Heart right ventricle (tissue), 16 donors: Measurements from ENCODE around the gene SPTA1. TPM values are rescaled to one million over a fixed set of nuclear protein-coding genes. Genes with fewer than 3 reads are reported as not detected.

Source experiments
- ATAC-seq, 8 donors: fragments of 200-7000 bp; cut with Tn5 transposase; one replicate each; pipeline ENCODE4 v1.9.1; 2020; ENCODE audit warnings: mild to moderate bottlenecking in 8 of 8, moderate library complexity in 8 of 8, moderate number of reproducible peaks in 1 of 8
- DNase-seq, 2 donors: peaks; one replicate each; pipeline ENCODE4 v3.0.0-alpha.2; 2020
- H3K27ac ChIP-seq, 10 donors: fragments of 200-600 bp; sonication (generic) in 2 of 10; one replicate each; pipeline versions ENCODE4 v1.5.0 to v1.8.0; 2020 to 2022; ENCODE audit warnings: mild to moderate bottlenecking in 3 of 10
- H3K27me3 ChIP-seq, 7 donors: fragments of 200-600 bp; one replicate each; pipeline ENCODE4 v1.8.0; 2021 to 2022; ENCODE audit warnings: mild to moderate bottlenecking in 2 of 7
- H3K36me3 ChIP-seq, 9 donors: fragments of 200-600 bp; sonication (generic) in 1 of 9; one replicate each; pipeline versions ENCODE4 v1.5.0 to v1.8.0; 2020 to 2022; ENCODE audit warnings: mild to moderate bottlenecking in 2 of 9
- H3K4me1 ChIP-seq, 9 donors: fragments of 200-600 bp; sonication (generic) in 1 of 9; one replicate each; pipeline versions ENCODE4 v1.5.0 to v1.8.0; 2020 to 2022; ENCODE audit warnings: mild to moderate bottlenecking in 4 of 9
- H3K4me3 ChIP-seq, 10 donors: fragments of 200-600 bp; sonication (generic) in 2 of 10; one replicate each; pipeline versions ENCODE4 v1.5.0 to v1.8.0; 2020 to 2022; ENCODE audit warnings: mild to moderate bottlenecking in 7 of 10, moderate library complexity in 2 of 10
- H3K9me3 ChIP-seq, 11 donors: fragments of 200-600 bp in 10 of 11; sonication (generic) in 2 of 11; one replicate each; pipeline versions ENCODE4 v1.5.0 to v1.8.0; 2013 to 2022; ENCODE audit warnings: mild to moderate bottlenecking in 2 of 11, control low read depth in 1 of 11, moderate library complexity in 1 of 11
- whole genome bisulfite sequencing, 2 donors: extraction: QIAGEN DNeasy Blood & Tissue Kit; methylation state at CpG; one replicate each; pipeline ENCODE4 v1.1.7; 2013; ENCODE audit warnings: inconsistent platforms in 1 of 2; 5-methylcytosine and 5-hydroxymethylcytosine counted together
- intact Hi-C, 10 donors: fragments of 100-400 bp; cut with DNase I; formaldehyde crosslinking; loops; one replicate each; pipeline versions ENCODE4 v1.11.1 to v1.14.2; 2022
- polyA plus RNA-seq, 2 donors: library from polyadenylated mRNA; stranded (reverse); fragments of 200-250 nt; gene quantifications; one replicate each; pipeline ENCODE4 v1.2.3, GENCODE V29; 2013
- total RNA-seq, 10 donors: library from RNA; stranded (reverse); fragmentation: NEBNext Ultra II Directional in 3 of 10; extraction: Animal tissue kit (Norgen Biotek cat#: 25700) in 3 of 10; gene quantifications; one replicate each; pipeline versions ENCODE4 v1.2.1 to v1.2.4, GENCODE V29; 2021 to 2023
- TF ChIP-seq, protein P1 (sequence below), 9 donors: fragments of 200-600 bp; sonication (generic) in 2 of 9; IDR thresholded peaks; one replicate each; pipeline versions ENCODE4 v1.5.0 to v1.8.0; 2021 to 2022; ENCODE audit warnings: antibody characterized with exemption in 9 of 9, mild to moderate bottlenecking in 5 of 9, moderate library complexity in 1 of 9
- donor health status: Arrhythmogenic right ventricular cardiomyopathy.
- donor health status: ischemic (EF 13 %, LVEDD 7.1; RV severe dilation, severe dysfunction).
- donor health status: healthy with polysubstance abuse.
- donor health status: DM: no; HTN: yes; CAD: no.
- donor health status: DM: no; HTN: no; CAD: no.
- donor health status: ischemic (EF 25% LVEDD 6.9; RV normal size, moderate dysfunction).
- donor health status: ischemic (EF 25% LVEDD 5.7; RV mildly dilated, moderate dysfunction).
- donor health status: healthy.
- donor health status: DM: yes; HTN: yes; CAD: no.
- donor health status: Ischemic cardiomyopathy.
- donor health status: ischemic (EF 35%, LVEDD 5.7; RV mildly dilated, moderate dysfunction).
- donor health status: nonischemic (EF 11% LVEDD 7.7; RV severe dilation, severe dysfunction).
- donor health status: DM: yes; HTN: yes; CAD: no.
- donor health status: PGD.
- donor health status: ischemic (EF 29% LVEDD 5.4; RV normal size, mild dysfunction).
- donor health status: nonischemic (EF 23%, LVEDD 6.1; RV moderate dilation, normal function).

The SPTA1 gene
- total and polyA plus RNA-seq, 12 donors, result 0.03 to 1.2 (median 0.05) TPM; not detected in 7

DNA sequence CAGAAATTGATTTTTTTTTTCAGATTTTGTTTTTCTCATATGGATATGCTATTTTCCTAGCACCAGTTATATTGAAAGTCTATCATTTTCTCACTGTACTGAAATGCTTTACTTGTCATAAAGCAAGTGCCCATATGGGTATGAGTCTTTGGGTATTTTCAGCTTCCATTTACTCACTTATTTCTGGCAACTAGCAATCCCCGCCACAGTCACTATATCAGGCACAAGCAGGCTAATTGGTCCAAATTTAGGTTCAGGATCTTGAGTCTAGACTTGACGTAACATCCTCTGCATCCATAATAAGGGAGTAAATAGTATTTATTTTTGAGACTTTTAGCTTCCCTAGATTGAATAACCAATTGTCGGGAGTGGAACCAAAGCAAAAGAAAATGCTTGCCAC, 109.0 kb downstream of the SPTA1 start:
- Histone ChIP-seq H3K27me3 (no peaks in the 10 kb centered on the region), H3K4me3 (no peak overlapping the region), H3K27ac (no peak overlapping the region), H3K4me1 (no peaks in the 10 kb centered on the region), H3K36me3 (no peaks in the 10 kb centered on the region), H3K9me3 (no peaks in the 10 kb centered on the region)
- 84 to 89% methylated on average over 3 of the region's 3 CpGs for WGBS, 2 donors
- intact Hi-C loops, result no loop called here
- DNase-seq (no peak), ATAC-seq (no peak)
- TF ChIP-seq, protein P1, sequence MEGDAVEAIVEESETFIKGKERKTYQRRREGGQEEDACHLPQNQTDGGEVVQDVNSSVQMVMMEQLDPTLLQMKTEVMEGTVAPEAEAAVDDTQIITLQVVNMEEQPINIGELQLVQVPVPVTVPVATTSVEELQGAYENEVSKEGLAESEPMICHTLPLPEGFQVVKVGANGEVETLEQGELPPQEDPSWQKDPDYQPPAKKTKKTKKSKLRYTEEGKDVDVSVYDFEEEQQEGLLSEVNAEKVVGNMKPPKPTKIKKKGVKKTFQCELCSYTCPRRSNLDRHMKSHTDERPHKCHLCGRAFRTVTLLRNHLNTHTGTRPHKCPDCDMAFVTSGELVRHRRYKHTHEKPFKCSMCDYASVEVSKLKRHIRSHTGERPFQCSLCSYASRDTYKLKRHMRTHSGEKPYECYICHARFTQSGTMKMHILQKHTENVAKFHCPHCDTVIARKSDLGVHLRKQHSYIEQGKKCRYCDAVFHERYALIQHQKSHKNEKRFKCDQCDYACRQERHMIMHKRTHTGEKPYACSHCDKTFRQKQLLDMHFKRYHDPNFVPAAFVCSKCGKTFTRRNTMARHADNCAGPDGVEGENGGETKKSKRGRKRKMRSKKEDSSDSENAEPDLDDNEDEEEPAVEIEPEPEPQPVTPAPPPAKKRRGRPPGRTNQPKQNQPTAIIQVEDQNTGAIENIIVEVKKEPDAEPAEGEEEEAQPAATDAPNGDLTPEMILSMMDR (IDR thresholded peaks at IDR 0.05), result no peak

DNA sequence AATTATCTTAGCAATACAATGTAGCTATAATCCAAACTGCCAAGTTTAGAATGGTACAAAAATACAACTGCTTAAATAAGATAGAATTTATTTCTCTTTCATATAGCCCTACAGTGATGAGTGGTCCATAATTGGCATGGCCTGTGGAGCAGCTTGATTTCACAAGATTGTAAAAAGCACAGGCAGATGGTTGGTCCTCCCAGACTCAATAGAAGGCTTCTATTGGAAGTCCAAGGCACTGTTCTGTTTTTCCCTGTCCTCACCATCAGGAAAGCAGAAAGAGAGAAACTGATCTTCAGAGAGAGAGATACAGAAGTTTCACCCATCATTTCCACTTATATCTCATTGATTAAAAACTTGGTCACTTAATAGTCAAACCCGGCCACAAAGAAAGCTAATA, 114.3 kb downstream of the SPTA1 start:
- TF ChIP-seq, protein P1 (IDR thresholded peaks at IDR 0.05), result no peak
- DNase-seq, result no peak
- H3K4me3 ChIP-seq, result no peak overlapping the region
- no peaks in the 10 kb centered on the region for H3K4me1 ChIP-seq
- no peaks in the 10 kb centered on the region for H3K9me3 ChIP-seq
- H3K27ac ChIP-seq, result no peak overlapping the region
- no peaks in the 10 kb centered on the region for H3K36me3 ChIP-seq
- H3K27me3 ChIP-seq, result no peaks in the 10 kb centered on the region
- 87 to 91% methylated on average over 1 of the region's 1 CpG for WGBS, 2 donors
- intact Hi-C loops, result no loop called here
- ATAC-seq, result no peak

DNA sequence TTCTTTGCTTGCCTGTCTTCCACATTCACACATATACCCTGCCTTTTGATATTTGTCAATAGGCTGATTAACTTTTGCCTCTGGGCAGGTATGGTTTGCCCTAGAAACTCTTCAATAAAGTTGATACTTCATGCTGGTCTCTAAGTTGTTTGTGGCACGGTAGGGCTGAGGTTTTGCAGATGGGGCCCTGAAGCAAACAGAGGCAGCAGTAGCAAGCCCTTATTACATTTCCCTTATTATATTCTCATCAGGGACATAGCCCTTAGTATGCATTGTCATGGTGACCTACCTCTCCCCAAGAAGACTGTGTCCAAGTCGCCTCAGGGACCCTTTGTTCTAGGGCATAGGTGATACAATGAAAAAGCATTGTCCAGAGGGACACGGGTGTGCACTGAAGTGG, 116.0 kb downstream of the SPTA1 start, which contains the start of gene OR6P1:
Gene OR6P1 (minus strand): TSS at position 101 of the 400 bp plus-strand sequence. CDS start 6,976 bp downstream, outside the sequence.
- Histone ChIP-seq H3K4me1 (no peaks in the 10 kb centered on the region), H3K27ac (no peak within 1 kb of the TSS), H3K27me3 (no peaks in the 10 kb centered on the region), H3K36me3 (no peaks in the 10 kb centered on the region), H3K4me3 (no peak within 1 kb of the TSS), H3K9me3 (no peaks in the 10 kb centered on the region)
- intact Hi-C loops, result no loop called here
- no peak for DNase-seq
- TF ChIP-seq, protein P1 (IDR thresholded peaks at IDR 0.05), result no peak
- WGBS, 2 donors, result 75 to 81% methylated on average over 3 of the region's 3 CpGs
- no peak for ATAC-seq

DNA sequence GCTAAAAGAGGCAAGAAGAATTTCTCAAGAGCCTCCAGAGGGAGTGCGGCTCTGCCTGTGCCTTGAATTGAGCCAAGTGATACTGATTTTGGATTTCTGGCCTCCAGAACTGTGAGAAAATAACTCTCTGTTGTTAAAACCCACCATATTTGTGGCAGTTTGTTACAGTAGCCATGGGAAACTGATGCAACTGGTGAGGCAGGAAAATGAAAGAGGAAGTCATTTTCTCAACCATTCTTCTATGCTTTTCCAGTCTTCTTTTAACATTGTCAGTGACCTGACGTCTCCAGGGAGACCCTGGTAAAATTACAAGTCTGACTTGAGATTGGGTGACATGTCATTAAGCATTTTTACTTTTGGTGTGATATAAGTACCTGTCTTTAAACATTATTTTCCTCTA, 121.9 kb downstream of the SPTA1 start:
- H3K27me3 ChIP-seq, result no peaks in the 10 kb centered on the region
- H3K36me3 ChIP-seq, result no peaks in the 10 kb centered on the region
- no peaks in the 10 kb centered on the region for H3K9me3 ChIP-seq
- TF ChIP-seq, protein P1 (IDR thresholded peaks at IDR 0.05), result no peak
- H3K4me1 ChIP-seq, result peaks cover 0 to 8% (median 0%) of the 10 kb centered on the region in 9 donors
- WGBS, 2 donors, result 63 to 76% methylated on average over 2 of the region's 2 CpGs
- intact Hi-C loops, result no loop called here
- ATAC-seq (no peak), DNase-seq (no peak)
- H3K27ac ChIP-seq, result no peak overlapping the region
- H3K4me3 ChIP-seq, result no peak overlapping the region
